Mesenchymal stem cell (in vitro differentiated cells and primary cell): ENCODE measurements around the gene HCFC1R1. TPM values are rescaled to one million over a fixed set of nuclear protein-coding genes. Genes with fewer than 3 reads are reported as not detected.
"Not testable (repeated sequence)": the region's sequence is repeated elsewhere in the genome, so short reads cannot be mapped to it uniquely, and the experiment has no call there.

Source experiments
- DNase-seq: peaks from one replicate; pipeline ENCODE4 v3.0.0-alpha.2; 2013
- H2AFZ ChIP-seq: one replicate; pipeline ENCODE4 v1.6.1; 2013; ENCODE audit warnings: low read depth, mild to moderate bottlenecking, control low read depth, inconsistent platforms, low read length, moderate library complexity
- H2AK5ac ChIP-seq: 2 replicates; pipeline ENCODE4 v1.6.1; 2013; ENCODE audit warnings: low read length, moderate library complexity, mild to moderate bottlenecking, inconsistent platforms; ENCODE audit not compliant: severe bottlenecking
- H2BK120ac ChIP-seq: one replicate; pipeline ENCODE4 v1.6.1; 2013; ENCODE audit warnings: low read depth, mild to moderate bottlenecking, inconsistent platforms, low read length, moderate library complexity
- H2BK12ac ChIP-seq, 2 experiments: one replicate each; pipeline ENCODE4 v1.6.1; 2013; ENCODE audit warnings: inconsistent platforms in 2 of 2, low read length in 2 of 2, mild to moderate bottlenecking in 2 of 2, moderate library complexity in 2 of 2, control low read depth in 1 of 2
- H2BK15ac ChIP-seq: one replicate; pipeline ENCODE4 v1.6.1; 2013; ENCODE audit warnings: mild to moderate bottlenecking, low read depth, inconsistent platforms; ENCODE audit not compliant: poor library complexity, severe bottlenecking
- H2BK5ac ChIP-seq: 2 replicates; pipeline ENCODE4 v1.6.1; 2013; ENCODE audit warnings: low read depth, mild to moderate bottlenecking, low read length, control low read depth, inconsistent platforms; ENCODE audit not compliant: poor library complexity, severe bottlenecking
- H3K14ac ChIP-seq, 2 experiments: one replicate each; pipeline ENCODE4 v1.6.1; 2013; ENCODE audit warnings: inconsistent platforms in 2 of 2, low read length in 2 of 2, control low read depth in 1 of 2, mild to moderate bottlenecking in 1 of 2, moderate library complexity in 1 of 2
- H3K18ac ChIP-seq, 2 experiments: one replicate each; pipeline ENCODE4 v1.6.1; 2013; ENCODE audit warnings: inconsistent platforms in 2 of 2, low read length in 2 of 2, control low read depth in 1 of 2, low read depth in 1 of 2, mild to moderate bottlenecking in 1 of 2
- H3K23ac ChIP-seq, 2 experiments: one replicate each; pipeline ENCODE4 v1.6.1; 2013; ENCODE audit warnings: inconsistent platforms in 2 of 2, low read length in 2 of 2, mild to moderate bottlenecking in 2 of 2, moderate library complexity in 2 of 2, control low read depth in 1 of 2
- H3K27ac ChIP-seq: 2 replicates; pipeline ENCODE4 v1.5.1; 2013; ENCODE audit warnings: mild to moderate bottlenecking, moderate library complexity, low read length, control low read depth, inconsistent platforms; ENCODE audit not compliant: poor library complexity, severe bottlenecking
- H3K27me3 ChIP-seq, 2 experiments: 2 replicates each; pipeline versions ENCODE4 v1.6.1 to v1.7.0; 2013; ENCODE audit warnings: low read length in 2 of 2, mild to moderate bottlenecking in 2 of 2, moderate library complexity in 2 of 2, control low read depth in 1 of 2, inconsistent platforms in 1 of 2; ENCODE audit not compliant: control insufficient read depth in 1 of 2, insufficient read depth in 1 of 2
- H3K36me3 ChIP-seq, 2 experiments: 2 replicates each; pipeline versions ENCODE4 v1.6.1 to v1.7.0; 2013; ENCODE audit warnings: low read length in 2 of 2, control low read depth in 1 of 2, inconsistent platforms in 1 of 2, low read depth in 1 of 2, mild to moderate bottlenecking in 1 of 2; ENCODE audit not compliant: insufficient read depth in 2 of 2, control insufficient read depth in 1 of 2
- H3K4ac ChIP-seq, 2 experiments: one replicate each; pipeline ENCODE4 v1.6.1; 2013; ENCODE audit warnings: inconsistent platforms in 2 of 2, low read length in 2 of 2, mild to moderate bottlenecking in 2 of 2, moderate library complexity in 2 of 2, control low read depth in 1 of 2, low read depth in 1 of 2
- H3K4me1 ChIP-seq: 2 replicates; pipeline ENCODE4 v1.6.1; 2013; ENCODE audit warnings: low read depth, low read length, control low read depth; ENCODE audit not compliant: control insufficient read depth, insufficient read depth
- H3K4me2 ChIP-seq: 2 replicates; pipeline ENCODE4 v1.6.1; 2013; ENCODE audit warnings: low read length, mild to moderate bottlenecking, inconsistent platforms; ENCODE audit not compliant: poor library complexity, severe bottlenecking
- H3K4me3 ChIP-seq, 2 experiments: 2 replicates each; pipeline versions ENCODE4 v1.5.1 to v1.7.0; 2013; ENCODE audit warnings: low read length in 2 of 2, mild to moderate bottlenecking in 2 of 2, control low read depth in 1 of 2, low read depth in 1 of 2; ENCODE audit not compliant: insufficient read depth in 1 of 2
- H3K79me1 ChIP-seq: replicated peaks from 2 replicates; pipeline ENCODE4 v1.6.1; 2013; ENCODE audit warnings: mild to moderate bottlenecking, control low read depth, low read length, inconsistent platforms; ENCODE audit not compliant: poor library complexity, severe bottlenecking
- H3K9ac ChIP-seq: 2 replicates; pipeline ENCODE4 v1.7.0; 2013; ENCODE audit warnings: mild to moderate bottlenecking, low read length, moderate library complexity
- H3K9me3 ChIP-seq: 2 replicates; pipeline ENCODE4 v1.7.0; 2013; ENCODE audit warnings: mild to moderate bottlenecking, low read length; ENCODE audit not compliant: control insufficient read depth
- H4K8ac ChIP-seq: one replicate; pipeline ENCODE4 v1.6.1; 2013; ENCODE audit warnings: inconsistent platforms, mild to moderate bottlenecking, low read length, moderate library complexity
- H4K91ac ChIP-seq: one replicate; pipeline ENCODE4 v1.6.1; 2013; ENCODE audit warnings: mild to moderate bottlenecking, low read length, inconsistent platforms
- whole genome bisulfite sequencing: methylation state at CpG from one replicate; pipeline ENCODE4 v1.1.7; 2013; ENCODE audit warnings: mixed read lengths; 5-methylcytosine and 5-hydroxymethylcytosine counted together
- polyA plus RNA-seq, 2 experiments: library from polyadenylated mRNA; stranded (reverse); fragments of 200-250 nt; gene quantifications; one replicate each; pipeline ENCODE4 v1.2.3, GENCODE V29; 2013

The HCFC1R1 gene
- polyA plus RNA-seq (2013, experiment 1 of 2): 159 TPM
- polyA plus RNA-seq (2013, experiment 2 of 2): 165 TPM

DNA sequence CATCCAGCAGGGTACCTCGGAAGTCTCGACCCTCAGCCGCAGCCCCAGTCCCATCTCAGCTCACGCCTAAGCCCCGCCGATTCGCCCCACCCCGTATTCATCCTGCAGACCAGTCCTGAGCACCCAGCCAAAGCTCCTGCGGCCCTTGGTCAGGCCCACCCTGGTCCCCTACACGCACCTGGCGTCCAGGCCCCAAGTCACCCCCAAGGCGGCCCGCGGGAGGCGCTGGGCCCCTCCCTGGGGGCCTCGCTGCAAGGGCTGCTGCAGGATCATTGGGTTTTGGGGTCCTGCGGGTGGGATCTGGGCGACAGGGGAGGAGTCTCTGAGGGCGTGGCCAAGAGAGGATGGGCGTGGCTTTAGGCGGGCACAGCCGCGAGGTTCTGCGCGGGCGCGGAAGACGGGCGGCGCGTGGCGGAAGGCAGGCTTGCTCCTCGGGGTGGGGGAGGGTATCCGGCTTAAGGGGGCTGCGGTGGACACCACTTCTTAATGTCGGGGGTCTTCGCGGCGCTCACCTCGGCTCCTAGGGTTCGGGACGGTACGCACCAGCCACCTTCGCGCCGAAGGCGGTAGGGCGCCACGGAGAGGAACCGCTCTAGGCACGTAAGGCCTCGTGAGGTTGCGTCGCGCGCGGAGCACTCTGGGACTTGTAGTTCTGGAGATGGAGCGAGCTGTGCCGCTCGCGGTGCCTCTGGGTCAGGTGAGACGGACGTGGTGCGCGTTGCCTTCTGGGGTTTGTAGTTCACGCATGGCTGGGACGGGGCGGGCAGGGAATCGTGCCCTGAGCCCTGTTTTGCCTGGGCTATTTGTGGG is at the start of gene HCFC1R1, which contains the start of gene THOC6:
Gene HCFC1R1, minus strand, starts transcription at position 274 of the 810 bp plus-strand sequence. Its CDS starts 1 bp downstream, at position 273.
Gene THOC6, plus strand, starts transcription at position 367 of the 810 bp plus-strand sequence. Its CDS starts 292 bp downstream, at position 659.
- peaks cover 0 to 3% of the 10 kb centered on the region in 2 experiments for H3K27me3 ChIP-seq
- H3K4me3 ChIP-seq: peak within 1 kb of the TSS; percentile 57 to 89
- peak within 1 kb of the TSS; percentile 100 for H3K9ac ChIP-seq
- H3K14ac ChIP-seq: peak within 1 kb of the TSS in 1 of 2 experiments; percentile 89
- no peaks in the 10 kb centered on the region for H3K9me3 ChIP-seq
- peak within 1 kb of the TSS; percentile 99 for H2AK5ac ChIP-seq
- H2BK15ac ChIP-seq: peak within 1 kb of the TSS; percentile 99
- H4K91ac ChIP-seq: peak within 1 kb of the TSS; percentile 96
- peaks cover 24 to 50% of the 10 kb centered on the region in 2 experiments for H3K36me3 ChIP-seq
- peak within 1 kb of the TSS; percentile 87 to 94 for H3K4ac ChIP-seq
- H3K23ac ChIP-seq: peak within 1 kb of the TSS in 1 of 2 experiments; percentile 95
- peak within 1 kb of the TSS; percentile 92 for H4K8ac ChIP-seq
- H3K79me1 ChIP-seq: peaks cover 6% of the 10 kb centered on the region
- WGBS: under 1% methylated on average over 69 of the region's 69 CpGs
- peaks cover 29% of the 10 kb centered on the region for H3K4me1 ChIP-seq
- peak within 1 kb of the TSS; percentile 94 to 95 for H2BK12ac ChIP-seq
- H2AFZ ChIP-seq: no peak within 1 kb of the TSS
- H3K4me2 ChIP-seq: peak within 1 kb of the TSS; percentile 85
- H3K18ac ChIP-seq: peak within 1 kb of the TSS; percentile 94 to 98
- H3K27ac ChIP-seq: peak within 1 kb of the TSS; percentile 100
- peak; percentile 98 for DNase-seq
- H2BK120ac ChIP-seq: peak within 1 kb of the TSS; percentile 80
- H2BK5ac ChIP-seq: peak within 1 kb of the TSS; percentile 100

DNA sequence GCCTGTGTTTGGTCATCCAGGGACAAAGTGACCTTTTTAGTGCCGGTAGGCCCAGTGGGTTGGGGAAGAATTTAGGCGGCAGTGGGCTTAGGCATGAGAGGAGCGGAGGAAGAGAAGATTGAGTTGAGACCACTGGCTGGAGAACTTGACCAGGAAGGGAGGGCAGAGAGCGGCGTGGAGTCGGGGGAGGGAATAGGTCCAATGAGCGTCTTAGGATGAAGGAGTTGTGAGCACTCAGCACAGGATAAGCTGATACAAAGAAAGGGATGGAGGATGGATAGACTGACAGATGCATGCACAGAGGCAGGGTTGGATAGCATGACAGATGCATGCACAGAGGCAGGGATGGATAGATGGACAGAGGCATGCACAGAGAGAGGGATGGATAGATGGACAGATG is 49.7 kb upstream of the HCFC1R1 start:
- Histone ChIP-seq H2BK5ac (no peak overlapping the region), H3K18ac (no peak overlapping the region), H2AK5ac (no peak overlapping the region), H2BK12ac (no peak overlapping the region), H2BK15ac (no peak overlapping the region), H3K27me3 (peaks cover 32 to 41% of the 10 kb centered on the region in 2 experiments), H2BK120ac (no peak overlapping the region), H3K36me3 (peaks cover 0 to 12% of the 10 kb centered on the region in 2 experiments), H3K4me1 (no peaks in the 10 kb centered on the region), H3K9me3 (no peaks in the 10 kb centered on the region), H4K8ac (no peak overlapping the region), H3K79me1 (no peaks in the 10 kb centered on the region), H3K4me3 (no peak overlapping the region), H2AFZ (no peak overlapping the region), H3K27ac (no peak overlapping the region), H3K4me2 (no peak overlapping the region), H4K91ac (no peak overlapping the region), H3K4ac (no peak overlapping the region), H3K23ac (no peak overlapping the region), H3K9ac (no peak overlapping the region), H3K14ac (peak overlapping the region in 1 of 2 experiments; percentile 2)
- WGBS: 94% methylated on average over 7 of the region's 7 CpGs
- no peak for DNase-seq

DNA sequence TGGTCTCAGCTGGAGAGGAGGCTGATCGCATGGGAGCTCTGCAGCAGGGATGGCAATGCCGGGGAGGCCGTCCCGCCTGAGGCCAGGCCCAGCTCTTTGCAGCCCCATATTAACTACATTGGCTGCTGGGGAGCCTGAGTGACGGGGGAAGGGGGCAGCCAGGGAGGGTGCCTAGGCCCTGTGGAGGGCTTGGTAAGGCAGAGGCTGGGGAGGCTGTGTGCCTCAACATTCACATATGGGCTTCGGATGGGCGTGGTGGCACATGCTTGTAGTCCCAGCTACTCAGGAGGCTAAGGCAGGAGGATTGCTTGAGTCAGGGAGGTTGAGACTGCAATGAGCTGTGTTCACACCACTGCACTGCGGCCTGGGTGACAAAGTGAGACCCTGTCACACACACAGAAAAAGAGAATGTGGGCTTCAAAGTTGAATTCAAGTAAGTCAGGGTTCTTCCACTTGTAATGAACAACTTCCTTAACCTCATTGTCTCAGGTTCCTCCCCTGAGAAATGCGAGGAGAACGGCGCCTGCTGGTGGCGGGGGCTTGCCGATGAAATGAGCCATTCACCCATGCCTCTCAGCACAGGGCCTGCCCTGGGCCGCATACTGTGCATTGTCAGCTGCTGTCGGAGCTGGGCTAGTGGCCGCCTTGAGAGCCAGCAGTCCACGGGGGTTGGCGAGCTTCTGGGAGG is 49.0 kb upstream of the HCFC1R1 start:
- not testable (repeated sequence) for H4K8ac ChIP-seq, H3K27ac ChIP-seq, DNase-seq, H3K9ac ChIP-seq, H3K9me3 ChIP-seq, H2BK5ac ChIP-seq, H2BK12ac ChIP-seq, H2BK120ac ChIP-seq, H4K91ac ChIP-seq, H2AK5ac ChIP-seq, H3K79me1 ChIP-seq, H3K4me3 ChIP-seq, H3K4ac ChIP-seq, H3K4me2 ChIP-seq, H3K14ac ChIP-seq, H3K18ac ChIP-seq, H2AFZ ChIP-seq, H2BK15ac ChIP-seq, H3K4me1 ChIP-seq, H3K23ac ChIP-seq
- H3K27me3 ChIP-seq: peaks cover 31 to 41% of the 10 kb centered on the region in 2 experiments
- WGBS: no CpG with 5 or more reads among the region's 18 CpGs
- peaks cover 0 to 20% of the 10 kb centered on the region in 2 experiments for H3K36me3 ChIP-seq

- Histone ChIP-seq H3K27me3 (peaks cover 28 to 36% of the 10 kb centered on the region in 2 experiments), H3K36me3 (peaks cover 0 to 25% of the 10 kb centered on the region in 2 experiments)
- not testable (repeated sequence) for DNase-seq, H4K91ac ChIP-seq, H3K23ac ChIP-seq, H4K8ac ChIP-seq, H2AK5ac ChIP-seq, H3K18ac ChIP-seq, H3K4me3 ChIP-seq, H3K4me2 ChIP-seq, H3K27ac ChIP-seq, H3K4ac ChIP-seq, H3K9me3 ChIP-seq, H2BK5ac ChIP-seq, H2BK15ac ChIP-seq, H3K9ac ChIP-seq, H2BK12ac ChIP-seq, H2BK120ac ChIP-seq, H2AFZ ChIP-seq, H3K4me1 ChIP-seq, H3K14ac ChIP-seq, H3K79me1 ChIP-seq
- 83% methylated on average over 3 of the region's 4 CpGs for WGBS
These were observed 48.4 kb upstream of the HCFC1R1 start for GRCh38 chr16:3072148-3072547.
